B cell (primary cell): ENCODE measurements around the gene RFC5.

ENCODE experiments used
- CTCF ChIP-seq: fragments of 200-600 bp; IDR thresholded peaks from one replicate; pipeline ENCODE4 v1.8.0; 2022; ENCODE audit warnings: antibody characterized with exemption, mild to moderate bottlenecking
- EZH2 ChIP-seq: IDR thresholded peaks from 2 replicates; pipeline ENCODE4 v1.6.1; 2012; ENCODE audit warnings: borderline replicate concordance, low read depth, mild to moderate bottlenecking, moderate library complexity, low read length; ENCODE audit not compliant: insufficient read depth, poor library complexity, severe bottlenecking

- TF ChIP-seq EZH2, result no peak
- TF ChIP-seq CTCF, result no peak
Observed at GRCh38 chr12:117972301-117972700, 44.2 kb upstream of the RFC5 start.
